WTC11 (cell line): Measurements from ENCODE around the gene ZNF668. TPM values are rescaled to one million over a fixed set of nuclear protein-coding genes. Genes with fewer than 3 reads are reported as not detected.

ENCODE experiments used
- ATAC-seq: fragments of 200-7000 bp; cut with Tn5 transposase; 2 replicates; pipeline ENCODE4 v1.10.0; 2021; ENCODE audit warnings: mild to moderate bottlenecking, moderate library complexity
- CTCF ChIA-PET: fragments of 300-600 bp; sonication (Branson Sonifier 250); formaldehyde crosslinking; loops from one replicate; lab custom pipeline; 2021; ENCODE audit warnings: antibody characterized with exemption; lab: Charles Lee
- POLR2A ChIA-PET: fragments of 350-600 bp; sonication (Branson Sonifier 250); formaldehyde crosslinking; loops from one replicate; lab custom pipeline; 2021; ENCODE audit warnings: antibody characterized with exemption; lab: Charles Lee
- DNase-seq: peaks from one replicate; pipeline ENCODE4 v3.0.0; 2021; ENCODE audit warnings: low spot score
- H3K27ac Mint-ChIP-seq: 2 replicates; pipeline ENCODE4 v1.8.0; 2021; ENCODE audit warnings: mixed read lengths
- H3K27me3 Mint-ChIP-seq: 2 replicates; pipeline ENCODE4 v1.8.0; 2021; ENCODE audit warnings: low read depth, mild to moderate bottlenecking, moderate library complexity, mixed read lengths
- H3K36me3 Mint-ChIP-seq: 2 replicates; pipeline ENCODE4 v1.8.0; 2021; ENCODE audit warnings: mixed read lengths
- H3K4me1 Mint-ChIP-seq: 2 replicates; pipeline ENCODE4 v1.8.0; 2022; ENCODE audit warnings: mixed read lengths
- H3K4me3 Mint-ChIP-seq: 2 replicates; pipeline ENCODE4 v1.8.0; 2021; ENCODE audit warnings: mild to moderate bottlenecking, moderate library complexity, mixed read lengths
- H3K9me3 Mint-ChIP-seq: 2 replicates; pipeline ENCODE4 v1.8.0; 2021; ENCODE audit warnings: mixed read lengths
- CREB1 ChIP-seq: sonication (generic); formaldehyde crosslinking; IDR thresholded peaks from 2 replicates; pipeline ENCODE4 v1.8.0; 2023; ENCODE audit warnings: mild to moderate bottlenecking, missing genetic modification reagents
- ELF4 ChIP-seq: sonication (generic); formaldehyde crosslinking; IDR thresholded peaks from 2 replicates; pipeline ENCODE4 v1.8.1; 2022; ENCODE audit warnings: low read depth, mild to moderate bottlenecking, moderate library complexity, missing genetic modification reagents
- IRF2 ChIP-seq: sonication (generic); formaldehyde crosslinking; IDR thresholded peaks from 2 replicates; pipeline ENCODE4 v1.8.0; 2022; ENCODE audit warnings: low read depth, missing genetic modification reagents, borderline replicate concordance
- JAZF1 ChIP-seq: fragments of 250-450 bp; sonication (Bioruptor Pico); IDR thresholded peaks from 2 replicates; pipeline ENCODE4 v1.9.0; 2021; ENCODE audit warnings: moderate library complexity, mild to moderate bottlenecking, inconsistent platforms
- JUN ChIP-seq: sonication (generic); formaldehyde crosslinking; IDR thresholded peaks from 2 replicates; pipeline ENCODE4 v1.8.0; 2023; ENCODE audit warnings: mild to moderate bottlenecking, missing genetic modification reagents
- RELA ChIP-seq: sonication (generic); formaldehyde crosslinking; IDR thresholded peaks from 2 replicates; pipeline ENCODE4 v1.8.1; 2022; ENCODE audit warnings: missing genetic modification reagents, mild to moderate bottlenecking, borderline replicate concordance
- SMAD4 ChIP-seq: sonication (generic); formaldehyde crosslinking; IDR thresholded peaks from 2 replicates; pipeline ENCODE4 v1.8.0; 2022; ENCODE audit warnings: mild to moderate bottlenecking, missing genetic modification reagents
- SP1 ChIP-seq: sonication (generic); formaldehyde crosslinking; conservative IDR thresholded peaks from 2 replicates; pipeline ENCODE4 v1.8.1; 2022; ENCODE audit warnings: missing genetic modification reagents
- TEAD1 ChIP-seq: sonication (generic); formaldehyde crosslinking; IDR thresholded peaks from 2 replicates; pipeline ENCODE4 v1.8.0; 2022; ENCODE audit warnings: mild to moderate bottlenecking, missing genetic modification reagents
- TEAD4 ChIP-seq: sonication (generic); formaldehyde crosslinking; IDR thresholded peaks from 2 replicates; pipeline ENCODE4 v1.8.0; 2022; ENCODE audit warnings: mild to moderate bottlenecking, missing genetic modification reagents
- ZNF317 ChIP-seq: sonication (generic); formaldehyde crosslinking; IDR thresholded peaks from 2 replicates; pipeline ENCODE4 v1.8.1; 2023; ENCODE audit warnings: low read depth, mild to moderate bottlenecking, moderate library complexity, missing genetic modification reagents, borderline replicate concordance
- ZNF396 ChIP-seq: fragments of 250-450 bp; sonication (Bioruptor Pico); IDR thresholded peaks from 2 replicates; pipeline ENCODE4 v1.8.0; 2021; ENCODE audit warnings: mild to moderate bottlenecking, moderate library complexity, borderline replicate concordance
- ZNF416 ChIP-seq: fragments of 250-450 bp; sonication (Bioruptor Pico); IDR thresholded peaks from 2 replicates; pipeline ENCODE4 v1.9.0; 2021; ENCODE audit warnings: mild to moderate bottlenecking, inconsistent platforms
- ZNF423 ChIP-seq: fragments of 250-450 bp; sonication (Bioruptor Pico); IDR thresholded peaks from 2 replicates; pipeline ENCODE4 v2.1.2; 2022; ENCODE audit warnings: mild to moderate bottlenecking, moderate library complexity
- total RNA-seq: library from RNA; stranded (reverse); gene quantifications from 3 replicates; pipeline ENCODE4 v1.2.3, GENCODE V29; 2021
- TF ChIP-seq, protein P1 (sequence below): sonication (generic); formaldehyde crosslinking; IDR thresholded peaks from 2 replicates; pipeline ENCODE4 v1.8.0; 2022; ENCODE audit warnings: mild to moderate bottlenecking, missing genetic modification reagents
- TF ChIP-seq, protein P2 (sequence below): sonication (generic); formaldehyde crosslinking; IDR thresholded peaks from 2 replicates; pipeline ENCODE4 v1.8.1; 2022; ENCODE audit warnings: low read depth, mild to moderate bottlenecking, moderate library complexity, missing genetic modification reagents, borderline replicate concordance
- TF ChIP-seq, protein P3 (sequence below): sonication (generic); formaldehyde crosslinking; conservative IDR thresholded peaks from 2 replicates; pipeline ENCODE4 v1.8.1; 2022; ENCODE audit warnings: mild to moderate bottlenecking, missing genetic modification reagents
- TF ChIP-seq, protein P4 (sequence below): sonication (generic); formaldehyde crosslinking; IDR thresholded peaks from 2 replicates; pipeline ENCODE4 v1.8.0; 2023; ENCODE audit warnings: missing genetic modification reagents
- TF ChIP-seq, protein P5 (sequence below): sonication (generic); formaldehyde crosslinking; IDR thresholded peaks from 2 replicates; pipeline ENCODE4 v1.8.1; 2023; ENCODE audit warnings: mild to moderate bottlenecking, missing genetic modification reagents, borderline replicate concordance
- TF ChIP-seq, protein P6 (sequence below): sonication (generic); formaldehyde crosslinking; IDR thresholded peaks from 2 replicates; pipeline ENCODE4 v1.8.1; 2022; ENCODE audit warnings: mild to moderate bottlenecking, missing genetic modification reagents, moderate library complexity, borderline replicate concordance
- TF ChIP-seq, protein P7 (sequence below): fragments of 250-450 bp; sonication (Bioruptor Pico); IDR thresholded peaks from 2 replicates; pipeline ENCODE4 v1.8.0; 2021; ENCODE audit warnings: mild to moderate bottlenecking
- TF ChIP-seq, protein P8 (sequence below): sonication (generic); formaldehyde crosslinking; IDR thresholded peaks from 2 replicates; pipeline ENCODE4 v1.8.0; 2023; ENCODE audit warnings: mild to moderate bottlenecking, missing genetic modification reagents

The ZNF668 gene
- total RNA-seq, 1 experiment from 2014 or later: 17.3 TPM

DNA sequence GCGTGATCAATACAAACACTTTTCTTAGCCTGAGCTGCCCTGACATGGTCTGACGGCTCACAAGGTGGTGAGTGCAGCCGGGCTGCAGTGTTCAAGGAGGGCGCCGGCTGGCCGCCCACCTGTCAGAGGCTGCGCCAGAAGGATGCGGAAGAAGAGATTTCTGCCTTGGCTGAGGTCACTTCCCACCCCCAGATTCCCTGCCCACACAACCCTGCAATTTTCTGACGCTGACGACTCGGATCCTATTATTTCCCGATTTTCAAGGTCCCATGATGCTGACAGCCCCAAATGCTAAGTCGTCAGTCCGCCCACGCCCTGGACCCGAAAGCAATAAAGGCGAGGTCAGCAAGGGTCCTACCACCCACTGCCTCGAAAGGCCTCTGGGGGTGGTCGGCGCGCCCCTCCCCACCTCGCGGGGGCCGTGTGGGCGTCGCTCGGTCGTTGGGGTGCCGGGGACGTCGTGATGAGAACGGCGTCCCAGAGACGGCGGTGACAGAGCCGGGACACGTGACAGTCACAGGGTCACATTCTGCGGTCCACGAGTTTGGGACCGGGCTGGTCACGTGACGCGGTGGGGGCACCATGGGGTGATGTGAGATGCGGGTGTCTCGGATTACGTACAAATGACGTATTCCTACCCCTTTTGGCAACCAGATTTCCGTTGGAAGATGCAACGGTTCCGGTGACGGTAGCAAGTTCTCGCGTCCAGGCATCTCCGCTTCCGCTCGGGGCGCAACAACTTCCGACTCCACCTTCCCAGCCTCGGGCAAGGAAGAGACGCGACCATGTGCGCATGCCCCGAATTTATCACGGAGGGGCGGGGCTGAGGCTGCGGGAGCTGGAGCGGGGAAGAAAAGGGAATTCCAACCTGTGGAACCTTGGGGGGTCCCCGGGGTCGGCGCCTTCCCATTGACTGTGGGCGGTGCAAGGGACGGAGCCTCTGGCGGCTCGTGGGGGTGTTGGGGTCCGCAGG lies 41.0 kb downstream of the ZNF668 start, which contains the start of gene STX4:
TSS of gene STX4 (plus strand) at position 823 of the 973 bp plus-strand sequence. CDS start 248 bp downstream, outside the sequence.
- no peaks in the 10 kb centered on the region for H3K4me1 Mint-ChIP-seq
- peak within 1 kb of the TSS; percentile 70 for H3K27ac Mint-ChIP-seq
- POLR2A ChIA-PET: interaction anchor here (0.8 to 1.0 kb wide), 2 partner anchors 9 to 49 kb away, joined by 3 read pairs; no protein-coding TSS in a partner anchor
- CTCF ChIA-PET: interaction anchor here (1.0 to 2.7 kb wide), 9 partner anchors 9 to 109 kb away, joined by 3 to 16 read pairs (median 4); partner anchors contain the start of gene HSD3B7
- no peaks in the 10 kb centered on the region for H3K9me3 Mint-ChIP-seq
- peak; percentile 96 for DNase-seq
- no peaks in the 10 kb centered on the region; the same call in 1 of the 2 replicates for H3K27me3 Mint-ChIP-seq
- H3K36me3 Mint-ChIP-seq: no peaks in the 10 kb centered on the region
- peak; percentile 86 for ATAC-seq
- peak within 1 kb of the TSS; percentile 90 for H3K4me3 Mint-ChIP-seq
- TF ChIP-seq IRF2 (CRISPR knock-in tag): 0 out of 2 replicates have a peak, but pooled peaks have one; percentile 30
- TF ChIP-seq RELA (CRISPR knock-in tag): peak; percentile 71; the same call in 1 of the 2 replicates
- TF ChIP-seq JAZF1 (CRISPR knock-in tag): no peak
- TF ChIP-seq, protein P1, sequence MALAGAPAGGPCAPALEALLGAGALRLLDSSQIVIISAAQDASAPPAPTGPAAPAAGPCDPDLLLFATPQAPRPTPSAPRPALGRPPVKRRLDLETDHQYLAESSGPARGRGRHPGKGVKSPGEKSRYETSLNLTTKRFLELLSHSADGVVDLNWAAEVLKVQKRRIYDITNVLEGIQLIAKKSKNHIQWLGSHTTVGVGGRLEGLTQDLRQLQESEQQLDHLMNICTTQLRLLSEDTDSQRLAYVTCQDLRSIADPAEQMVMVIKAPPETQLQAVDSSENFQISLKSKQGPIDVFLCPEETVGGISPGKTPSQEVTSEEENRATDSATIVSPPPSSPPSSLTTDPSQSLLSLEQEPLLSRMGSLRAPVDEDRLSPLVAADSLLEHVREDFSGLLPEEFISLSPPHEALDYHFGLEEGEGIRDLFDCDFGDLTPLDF (CRISPR knock-in tag): no peak
- TF ChIP-seq SMAD4: no peak
- no peak for TF ChIP-seq ZNF416 (CRISPR knock-in tag)
- peak; percentile 92 for TF ChIP-seq JUN (CRISPR knock-in tag)
- TF ChIP-seq CREB1 (CRISPR knock-in tag): peak; percentile 83; the same call in 1 of the 2 replicates
- TF ChIP-seq, protein P2, sequence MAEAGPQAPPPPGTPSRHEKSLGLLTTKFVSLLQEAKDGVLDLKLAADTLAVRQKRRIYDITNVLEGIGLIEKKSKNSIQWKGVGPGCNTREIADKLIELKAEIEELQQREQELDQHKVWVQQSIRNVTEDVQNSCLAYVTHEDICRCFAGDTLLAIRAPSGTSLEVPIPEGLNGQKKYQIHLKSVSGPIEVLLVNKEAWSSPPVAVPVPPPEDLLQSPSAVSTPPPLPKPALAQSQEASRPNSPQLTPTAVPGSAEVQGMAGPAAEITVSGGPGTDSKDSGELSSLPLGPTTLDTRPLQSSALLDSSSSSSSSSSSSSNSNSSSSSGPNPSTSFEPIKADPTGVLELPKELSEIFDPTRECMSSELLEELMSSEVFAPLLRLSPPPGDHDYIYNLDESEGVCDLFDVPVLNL (CRISPR knock-in tag): no peak
- TF ChIP-seq, protein P3, sequence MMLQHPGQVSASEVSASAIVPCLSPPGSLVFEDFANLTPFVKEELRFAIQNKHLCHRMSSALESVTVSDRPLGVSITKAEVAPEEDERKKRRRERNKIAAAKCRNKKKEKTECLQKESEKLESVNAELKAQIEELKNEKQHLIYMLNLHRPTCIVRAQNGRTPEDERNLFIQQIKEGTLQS (CRISPR knock-in tag): no peak
- no peak for TF ChIP-seq ZNF317 (CRISPR knock-in tag)
- no peak for TF ChIP-seq ZNF423
- TF ChIP-seq SP1 (CRISPR knock-in tag): peak; percentile 80
- TF ChIP-seq, protein P4, sequence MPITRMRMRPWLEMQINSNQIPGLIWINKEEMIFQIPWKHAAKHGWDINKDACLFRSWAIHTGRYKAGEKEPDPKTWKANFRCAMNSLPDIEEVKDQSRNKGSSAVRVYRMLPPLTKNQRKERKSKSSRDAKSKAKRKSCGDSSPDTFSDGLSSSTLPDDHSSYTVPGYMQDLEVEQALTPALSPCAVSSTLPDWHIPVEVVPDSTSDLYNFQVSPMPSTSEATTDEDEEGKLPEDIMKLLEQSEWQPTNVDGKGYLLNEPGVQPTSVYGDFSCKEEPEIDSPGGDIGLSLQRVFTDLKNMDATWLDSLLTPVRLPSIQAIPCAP (CRISPR knock-in tag): peak; percentile 86; the same call in 1 of the 2 replicates
- no peak for TF ChIP-seq ELF4 (CRISPR knock-in tag)
- no peak for TF ChIP-seq TEAD4 (CRISPR knock-in tag)
- TF ChIP-seq, protein P5, sequence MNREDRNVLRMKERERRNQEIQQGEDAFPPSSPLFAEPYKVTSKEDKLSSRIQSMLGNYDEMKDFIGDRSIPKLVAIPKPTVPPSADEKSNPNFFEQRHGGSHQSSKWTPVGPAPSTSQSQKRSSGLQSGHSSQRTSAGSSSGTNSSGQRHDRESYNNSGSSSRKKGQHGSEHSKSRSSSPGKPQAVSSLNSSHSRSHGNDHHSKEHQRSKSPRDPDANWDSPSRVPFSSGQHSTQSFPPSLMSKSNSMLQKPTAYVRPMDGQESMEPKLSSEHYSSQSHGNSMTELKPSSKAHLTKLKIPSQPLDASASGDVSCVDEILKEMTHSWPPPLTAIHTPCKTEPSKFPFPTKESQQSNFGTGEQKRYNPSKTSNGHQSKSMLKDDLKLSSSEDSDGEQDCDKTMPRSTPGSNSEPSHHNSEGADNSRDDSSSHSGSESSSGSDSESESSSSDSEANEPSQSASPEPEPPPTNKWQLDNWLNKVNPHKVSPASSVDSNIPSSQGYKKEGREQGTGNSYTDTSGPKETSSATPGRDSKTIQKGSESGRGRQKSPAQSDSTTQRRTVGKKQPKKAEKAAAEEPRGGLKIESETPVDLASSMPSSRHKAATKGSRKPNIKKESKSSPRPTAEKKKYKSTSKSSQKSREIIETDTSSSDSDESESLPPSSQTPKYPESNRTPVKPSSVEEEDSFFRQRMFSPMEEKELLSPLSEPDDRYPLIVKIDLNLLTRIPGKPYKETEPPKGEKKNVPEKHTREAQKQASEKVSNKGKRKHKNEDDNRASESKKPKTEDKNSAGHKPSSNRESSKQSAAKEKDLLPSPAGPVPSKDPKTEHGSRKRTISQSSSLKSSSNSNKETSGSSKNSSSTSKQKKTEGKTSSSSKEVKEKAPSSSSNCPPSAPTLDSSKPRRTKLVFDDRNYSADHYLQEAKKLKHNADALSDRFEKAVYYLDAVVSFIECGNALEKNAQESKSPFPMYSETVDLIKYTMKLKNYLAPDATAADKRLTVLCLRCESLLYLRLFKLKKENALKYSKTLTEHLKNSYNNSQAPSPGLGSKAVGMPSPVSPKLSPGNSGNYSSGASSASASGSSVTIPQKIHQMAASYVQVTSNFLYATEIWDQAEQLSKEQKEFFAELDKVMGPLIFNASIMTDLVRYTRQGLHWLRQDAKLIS (CRISPR knock-in tag): no peak
- TF ChIP-seq, protein P6, sequence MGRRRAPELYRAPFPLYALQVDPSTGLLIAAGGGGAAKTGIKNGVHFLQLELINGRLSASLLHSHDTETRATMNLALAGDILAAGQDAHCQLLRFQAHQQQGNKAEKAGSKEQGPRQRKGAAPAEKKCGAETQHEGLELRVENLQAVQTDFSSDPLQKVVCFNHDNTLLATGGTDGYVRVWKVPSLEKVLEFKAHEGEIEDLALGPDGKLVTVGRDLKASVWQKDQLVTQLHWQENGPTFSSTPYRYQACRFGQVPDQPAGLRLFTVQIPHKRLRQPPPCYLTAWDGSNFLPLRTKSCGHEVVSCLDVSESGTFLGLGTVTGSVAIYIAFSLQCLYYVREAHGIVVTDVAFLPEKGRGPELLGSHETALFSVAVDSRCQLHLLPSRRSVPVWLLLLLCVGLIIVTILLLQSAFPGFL (CRISPR knock-in tag): no peak
- TF ChIP-seq, protein P7, sequence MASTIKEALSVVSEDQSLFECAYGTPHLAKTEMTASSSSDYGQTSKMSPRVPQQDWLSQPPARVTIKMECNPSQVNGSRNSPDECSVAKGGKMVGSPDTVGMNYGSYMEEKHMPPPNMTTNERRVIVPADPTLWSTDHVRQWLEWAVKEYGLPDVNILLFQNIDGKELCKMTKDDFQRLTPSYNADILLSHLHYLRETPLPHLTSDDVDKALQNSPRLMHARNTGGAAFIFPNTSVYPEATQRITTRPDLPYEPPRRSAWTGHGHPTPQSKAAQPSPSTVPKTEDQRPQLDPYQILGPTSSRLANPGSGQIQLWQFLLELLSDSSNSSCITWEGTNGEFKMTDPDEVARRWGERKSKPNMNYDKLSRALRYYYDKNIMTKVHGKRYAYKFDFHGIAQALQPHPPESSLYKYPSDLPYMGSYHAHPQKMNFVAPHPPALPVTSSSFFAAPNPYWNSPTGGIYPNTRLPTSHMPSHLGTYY: no peak
- no peak for TF ChIP-seq ZNF396 (CRISPR knock-in tag)
- TF ChIP-seq TEAD1: peak; percentile 92
- TF ChIP-seq, protein P8, sequence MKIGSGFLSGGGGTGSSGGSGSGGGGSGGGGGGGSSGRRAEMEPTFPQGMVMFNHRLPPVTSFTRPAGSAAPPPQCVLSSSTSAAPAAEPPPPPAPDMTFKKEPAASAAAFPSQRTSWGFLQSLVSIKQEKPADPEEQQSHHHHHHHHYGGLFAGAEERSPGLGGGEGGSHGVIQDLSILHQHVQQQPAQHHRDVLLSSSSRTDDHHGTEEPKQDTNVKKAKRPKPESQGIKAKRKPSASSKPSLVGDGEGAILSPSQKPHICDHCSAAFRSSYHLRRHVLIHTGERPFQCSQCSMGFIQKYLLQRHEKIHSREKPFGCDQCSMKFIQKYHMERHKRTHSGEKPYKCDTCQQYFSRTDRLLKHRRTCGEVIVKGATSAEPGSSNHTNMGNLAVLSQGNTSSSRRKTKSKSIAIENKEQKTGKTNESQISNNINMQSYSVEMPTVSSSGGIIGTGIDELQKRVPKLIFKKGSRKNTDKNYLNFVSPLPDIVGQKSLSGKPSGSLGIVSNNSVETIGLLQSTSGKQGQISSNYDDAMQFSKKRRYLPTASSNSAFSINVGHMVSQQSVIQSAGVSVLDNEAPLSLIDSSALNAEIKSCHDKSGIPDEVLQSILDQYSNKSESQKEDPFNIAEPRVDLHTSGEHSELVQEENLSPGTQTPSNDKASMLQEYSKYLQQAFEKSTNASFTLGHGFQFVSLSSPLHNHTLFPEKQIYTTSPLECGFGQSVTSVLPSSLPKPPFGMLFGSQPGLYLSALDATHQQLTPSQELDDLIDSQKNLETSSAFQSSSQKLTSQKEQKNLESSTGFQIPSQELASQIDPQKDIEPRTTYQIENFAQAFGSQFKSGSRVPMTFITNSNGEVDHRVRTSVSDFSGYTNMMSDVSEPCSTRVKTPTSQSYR: no peak; the same call in none of the 2 replicates
